ENCODE measurements around the gene RC3H1.

- TF ChIP-seq CTCF (IDR thresholded peaks at IDR 0.05) (no peak), TAF1 (IDR thresholded peaks at IDR 0.05; ENCODE audit: borderline replicate concordance, low read depth, low read length) (no peak), SIN3A (IDR thresholded peaks at IDR 0.05; ENCODE audit: borderline replicate concordance, low read depth, low read length) (no peak), YY1 (IDR thresholded peaks at IDR 0.05; ENCODE audit: low read depth) (no peak), MAX (IDR thresholded peaks at IDR 0.05; ENCODE audit: low read depth) (no peak), REST (IDR thresholded peaks at IDR 0.05; ENCODE audit: low read depth, low read length) (no peak), TEAD4 (IDR thresholded peaks at IDR 0.05; ENCODE audit: borderline replicate concordance, insufficient read depth) (no peak), EP300 (IDR thresholded peaks at IDR 0.05; ENCODE audit: borderline replicate concordance in 1 of 2, low read depth in 1 of 2, low read length in 1 of 2) (no peak), RAD21 (IDR thresholded peaks at IDR 0.05; ENCODE audit: low read length) (no peak), EZH2phosphoT487 (IDR thresholded peaks at IDR 0.05; ENCODE audit: borderline replicate concordance, low read depth) (no peak), POLR2AphosphoS5 (IDR thresholded peaks at IDR 0.05; ENCODE audit: low read depth, low read length) (no peak), JUND (IDR thresholded peaks at IDR 0.05) (no peak)
These were observed 85.1 kb downstream of the RC3H1 start for GRCh38 chr1:173937062-173937461.
